Inflammatory macrophage (primary cell): ENCODE measurements around the gene SMIM13.

ENCODE experiments used
- DNase-seq, 2 donors: peaks; one replicate each; pipeline ENCODE4 v3.0.0-alpha.2; 2020 to 2022

SMIM13 gene

DNA sequence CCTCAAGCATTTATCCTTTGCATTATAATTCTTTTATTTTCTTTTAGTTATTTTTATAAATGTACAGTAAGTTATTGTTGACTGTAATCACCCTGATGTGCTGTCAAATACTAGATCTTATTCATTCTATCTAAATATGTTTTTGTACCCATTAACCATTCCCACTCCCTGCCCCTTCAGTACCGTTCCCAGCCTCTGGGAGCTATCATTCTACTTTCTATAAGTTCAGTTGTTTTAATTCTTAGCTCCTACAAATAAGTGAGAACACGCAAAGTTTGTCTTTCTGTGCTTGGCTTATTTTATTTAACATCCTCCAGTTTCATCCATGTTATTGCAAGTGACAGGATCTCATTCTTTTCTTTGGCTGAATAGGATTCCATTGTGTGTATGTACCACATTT, 30.3 kb downstream of the SMIM13 start:
- DNase-seq: no peak

DNA sequence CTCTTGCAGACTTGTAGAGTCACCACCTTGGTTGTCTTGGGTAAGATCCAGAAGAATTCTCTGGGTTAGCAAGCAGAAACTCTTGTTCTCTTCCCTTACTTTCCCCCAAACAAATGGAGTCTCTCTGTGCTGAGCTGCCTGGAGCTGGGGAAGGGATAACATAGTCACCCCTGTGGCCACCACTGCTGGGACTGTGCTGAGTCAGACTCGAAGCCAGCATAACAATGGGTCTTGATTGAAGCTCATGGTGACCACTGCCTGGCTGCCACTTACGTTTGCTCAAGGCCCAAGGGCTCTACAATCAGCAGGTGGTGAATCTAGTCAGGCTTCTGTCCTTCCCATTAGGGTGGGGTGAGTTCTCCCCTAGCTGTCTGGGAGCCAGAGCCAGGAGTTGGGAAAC, 33.2 kb downstream of the SMIM13 start:
- no peak for DNase-seq

DNA sequence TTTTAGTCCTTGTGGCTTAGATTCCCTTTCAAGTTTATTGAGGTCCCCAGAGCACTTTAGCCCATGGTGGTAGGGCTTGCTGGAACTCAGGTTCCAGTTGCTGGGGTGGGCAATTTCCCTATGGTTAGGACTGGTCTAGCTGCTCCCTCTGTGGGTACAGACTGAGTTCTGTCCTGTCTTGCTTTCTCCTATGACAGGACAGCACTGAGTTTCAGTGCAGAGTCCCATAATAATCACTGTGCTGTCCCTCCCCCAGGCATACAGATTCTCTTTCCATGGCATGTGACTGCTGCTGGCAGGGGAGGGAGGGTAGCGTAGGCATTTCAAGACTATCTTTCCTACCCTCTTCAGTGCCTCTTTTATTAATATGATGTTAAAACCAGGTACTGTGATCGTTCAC, 35.0 kb downstream of the SMIM13 start:
- no peak for DNase-seq

DNA sequence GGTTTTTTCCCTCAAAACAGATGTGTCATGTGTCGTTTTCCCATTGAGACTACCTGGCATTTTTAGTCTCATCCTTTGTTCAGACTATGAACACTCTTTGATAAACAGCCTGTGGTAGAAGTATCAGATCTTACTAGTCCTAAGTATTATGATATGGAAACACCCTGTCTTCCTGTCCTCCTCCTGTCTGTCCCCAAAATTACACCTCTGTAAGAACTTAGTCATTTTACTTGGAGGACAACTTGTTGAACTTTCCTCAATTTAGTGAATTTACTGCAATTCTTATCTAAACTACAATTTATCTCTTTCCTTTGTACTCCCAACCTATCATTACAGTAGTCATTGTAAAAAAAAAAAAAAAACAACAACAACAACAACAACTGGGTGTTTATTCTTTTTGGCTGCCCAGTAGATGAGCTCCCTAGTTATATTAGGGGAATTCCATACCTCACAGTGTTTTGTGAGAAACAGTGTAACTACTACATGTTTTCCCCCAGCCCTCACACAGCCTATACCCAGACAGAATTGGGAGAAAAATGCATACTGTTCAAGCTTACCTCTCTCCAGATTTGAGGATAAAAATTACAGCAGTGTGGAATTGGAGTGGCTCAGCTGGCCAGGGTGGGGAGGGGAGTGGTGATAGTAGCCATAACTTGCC, 36.4 kb downstream of the SMIM13 start:
- DNase-seq: no peak

DNA sequence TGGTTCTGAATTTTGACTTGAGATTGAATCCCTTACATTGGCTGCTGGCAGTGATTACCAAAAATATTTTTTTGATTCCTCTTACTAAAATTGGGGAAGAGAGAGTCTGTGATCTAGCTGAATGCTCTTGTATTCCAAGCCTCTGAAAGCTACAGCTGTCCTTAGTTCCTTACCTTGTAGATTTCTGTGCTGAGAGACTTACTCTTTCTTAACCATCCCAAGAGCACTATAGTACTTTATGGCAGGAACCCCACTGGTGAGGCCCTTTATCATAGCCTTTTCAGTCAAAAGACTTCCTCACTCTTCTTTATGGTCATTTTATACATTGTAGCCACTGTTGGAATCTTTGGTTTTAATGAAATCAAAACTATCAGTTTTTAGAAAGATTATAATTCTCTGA, 37.0 kb downstream of the SMIM13 start:
- DNase-seq: no peak

DNA sequence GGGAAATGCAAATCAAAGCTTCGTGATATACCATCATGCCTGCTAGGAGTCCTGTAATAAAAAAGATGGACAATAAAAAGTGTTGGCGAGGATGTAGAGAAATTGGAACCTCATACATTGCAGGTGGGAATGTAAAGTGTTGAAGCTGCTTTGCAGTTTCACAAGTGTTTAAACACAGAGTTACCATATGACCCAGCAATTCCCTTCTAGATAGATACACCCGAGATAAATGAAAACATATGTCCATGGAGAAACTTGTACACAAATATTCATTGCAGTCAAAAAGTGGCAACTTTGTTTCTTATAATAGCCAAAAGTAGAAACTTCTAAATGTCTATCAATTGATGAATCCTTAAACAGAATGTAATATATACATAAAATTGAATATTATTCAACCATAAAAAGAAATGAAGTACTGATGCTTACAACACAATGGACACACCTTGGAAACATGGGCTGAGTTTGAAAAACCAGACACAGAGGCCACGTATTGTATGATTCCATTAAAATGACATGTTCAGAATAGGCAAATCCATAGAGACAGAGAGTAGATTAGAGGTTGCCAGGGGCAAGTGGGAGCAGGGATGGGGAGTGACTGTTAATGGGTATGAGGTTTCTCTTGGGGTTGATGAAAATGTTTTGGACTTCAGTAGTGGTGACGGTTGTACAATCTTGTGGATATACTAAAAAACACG, 38.7 kb downstream of the SMIM13 start:
- DNase-seq: no peak

DNA sequence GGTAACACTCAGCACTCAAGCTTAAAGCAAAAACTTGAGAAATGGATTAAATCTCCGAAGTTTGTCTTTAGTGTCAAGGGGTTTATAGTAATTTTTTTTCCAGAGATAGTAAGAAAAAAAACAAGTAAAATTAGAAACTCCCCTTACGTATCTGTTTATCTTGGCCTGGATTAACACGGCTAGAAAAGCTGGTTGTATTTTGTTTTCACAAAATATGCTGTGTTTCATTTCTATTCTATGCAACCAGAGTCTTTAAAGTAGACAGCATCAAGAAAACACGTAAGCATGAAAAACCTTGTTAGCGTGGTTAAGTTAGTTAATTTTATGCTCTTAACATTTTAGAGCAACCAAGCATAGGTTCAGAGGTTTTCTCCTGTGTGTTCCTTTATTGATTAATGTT, 39.6 kb downstream of the SMIM13 start:
- no peak for DNase-seq

DNA sequence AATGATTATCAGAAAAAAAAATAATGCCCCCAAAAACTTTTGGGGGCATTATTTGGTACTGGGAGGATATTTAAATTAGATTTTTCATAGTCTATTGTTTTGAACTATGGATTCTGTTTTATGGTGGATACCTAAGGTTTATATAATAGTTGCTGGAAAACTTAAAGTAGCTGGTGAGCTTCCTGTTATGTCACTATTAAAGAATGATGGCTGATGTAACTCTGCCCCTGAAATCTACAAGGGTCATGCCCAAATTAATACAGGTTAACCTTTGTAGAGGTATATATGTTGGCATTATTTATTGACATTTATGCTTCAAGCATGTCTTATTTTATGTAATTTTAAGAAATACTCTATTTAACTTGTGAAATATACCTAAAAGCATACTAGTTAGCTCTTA, 43.2 kb downstream of the SMIM13 start:
- DNase-seq: no peak

DNA sequence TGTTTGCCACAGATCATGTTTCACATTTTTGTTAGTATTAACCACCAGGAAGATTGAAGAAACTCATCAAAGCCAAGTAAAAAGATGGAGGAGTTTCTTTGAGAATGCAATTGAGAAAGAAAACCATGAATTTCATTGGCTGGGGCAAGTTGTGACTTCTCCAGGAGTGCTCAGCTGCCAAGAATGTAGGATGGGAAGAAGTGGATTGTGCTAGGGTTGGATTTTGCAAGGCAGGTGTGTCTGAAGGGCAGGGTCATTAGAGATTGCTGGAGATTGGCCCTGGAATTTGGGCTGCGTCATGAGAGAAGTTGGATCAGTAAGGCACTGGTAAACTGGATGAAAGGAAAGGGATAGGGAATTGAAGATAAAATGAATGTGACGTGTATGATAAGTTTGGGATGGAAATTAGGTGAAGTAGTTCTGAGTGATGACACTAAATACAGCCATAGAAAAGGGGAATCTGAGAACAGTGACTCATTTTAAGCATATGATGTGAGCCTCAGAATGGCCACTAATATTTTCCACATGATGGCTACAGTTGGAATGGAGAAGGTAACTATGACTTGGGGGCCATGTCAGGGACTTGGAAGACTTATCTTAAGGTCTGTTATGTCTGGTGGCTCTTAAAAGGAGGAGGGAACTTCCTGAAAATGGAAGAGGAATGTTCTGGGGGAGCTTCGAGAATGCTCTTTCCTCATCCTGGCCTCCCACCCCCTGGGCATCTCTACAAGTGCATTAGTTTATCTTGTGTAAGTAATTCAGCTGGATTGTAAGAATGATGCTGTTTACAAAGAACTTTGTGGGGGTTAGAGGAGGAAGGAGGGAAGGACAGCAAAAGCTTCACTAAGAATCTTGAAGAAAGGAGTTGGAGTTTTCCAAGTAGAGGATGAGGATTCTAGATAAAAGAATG, 45.7 kb downstream of the SMIM13 start:
- DNase-seq: peak; percentile 61 to 84

DNA sequence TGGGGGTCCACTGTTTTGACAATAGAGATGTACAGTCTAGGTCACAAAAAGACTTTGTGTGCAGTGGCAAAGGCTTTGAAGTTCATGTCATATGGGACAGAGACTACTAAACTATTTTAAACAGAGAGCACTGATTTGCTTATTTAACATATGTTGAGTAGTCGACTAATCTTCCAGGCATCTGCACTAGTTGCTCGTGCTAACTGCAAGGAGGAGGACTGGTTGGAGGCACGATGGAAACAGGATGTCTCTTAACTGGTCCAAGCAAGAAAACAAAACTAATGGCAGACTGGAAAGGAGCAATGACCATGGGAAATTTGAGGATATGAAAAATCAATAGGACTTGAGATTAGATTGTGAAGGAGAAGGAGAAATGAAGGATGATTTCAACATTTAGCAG, 46.4 kb downstream of the SMIM13 start:
- DNase-seq: no peak

DNA sequence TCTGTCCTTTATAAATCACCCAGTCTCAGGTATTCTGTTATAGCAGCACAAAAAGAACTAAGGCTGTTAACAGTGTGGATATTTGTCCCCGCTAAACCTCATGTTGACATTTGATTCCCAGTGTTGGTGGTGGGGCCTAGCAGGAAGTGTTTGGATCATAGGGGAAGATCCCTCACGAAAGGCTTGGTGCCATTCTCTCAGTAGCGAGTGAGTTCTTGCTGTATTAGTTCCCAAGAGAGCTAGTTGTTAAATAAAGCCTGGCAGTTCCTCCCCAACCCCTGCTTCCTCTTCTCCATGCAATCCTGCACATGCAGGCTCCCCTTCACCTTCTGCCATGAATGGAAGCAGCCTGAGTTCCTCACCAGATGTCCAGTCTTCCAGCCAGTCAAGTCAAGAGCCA, 47.7 kb downstream of the SMIM13 start:
- DNase-seq: peak; percentile 51 to 58

DNA sequence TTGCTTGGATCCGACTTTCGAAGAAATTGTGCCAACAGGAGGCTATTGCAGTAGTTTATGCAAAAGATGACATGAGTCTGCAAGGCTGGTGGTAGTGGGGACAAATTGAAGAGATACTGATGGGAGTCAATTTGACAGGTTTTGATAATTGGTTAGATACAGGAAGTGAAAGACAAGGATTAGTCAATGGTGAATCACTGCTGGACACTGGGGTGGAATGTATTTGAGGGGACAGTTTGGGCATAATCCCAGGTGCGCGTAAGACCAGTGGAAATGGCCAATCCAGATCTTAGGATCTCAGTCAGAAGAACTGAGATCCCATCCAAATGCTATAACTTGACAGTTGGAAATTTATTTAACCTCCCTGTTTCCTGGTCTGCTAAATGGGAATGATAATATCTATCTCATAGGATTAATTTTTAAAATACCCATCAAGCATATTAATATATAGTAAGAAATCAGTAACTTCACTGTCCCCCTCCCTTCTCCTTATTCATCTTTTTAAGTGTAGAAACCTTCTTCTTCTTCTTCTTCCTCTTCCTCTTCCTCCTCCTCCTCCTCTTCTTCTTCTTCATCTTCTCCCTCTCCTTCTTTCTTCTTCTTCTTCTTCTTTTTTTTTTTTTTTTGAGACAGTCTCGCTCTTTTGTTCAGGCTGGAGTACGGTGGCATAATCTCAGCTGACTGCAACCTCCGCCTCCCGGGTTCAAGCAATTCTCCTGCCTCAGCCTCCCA, 48.8 kb downstream of the SMIM13 start:
- DNase-seq: no peak

DNA sequence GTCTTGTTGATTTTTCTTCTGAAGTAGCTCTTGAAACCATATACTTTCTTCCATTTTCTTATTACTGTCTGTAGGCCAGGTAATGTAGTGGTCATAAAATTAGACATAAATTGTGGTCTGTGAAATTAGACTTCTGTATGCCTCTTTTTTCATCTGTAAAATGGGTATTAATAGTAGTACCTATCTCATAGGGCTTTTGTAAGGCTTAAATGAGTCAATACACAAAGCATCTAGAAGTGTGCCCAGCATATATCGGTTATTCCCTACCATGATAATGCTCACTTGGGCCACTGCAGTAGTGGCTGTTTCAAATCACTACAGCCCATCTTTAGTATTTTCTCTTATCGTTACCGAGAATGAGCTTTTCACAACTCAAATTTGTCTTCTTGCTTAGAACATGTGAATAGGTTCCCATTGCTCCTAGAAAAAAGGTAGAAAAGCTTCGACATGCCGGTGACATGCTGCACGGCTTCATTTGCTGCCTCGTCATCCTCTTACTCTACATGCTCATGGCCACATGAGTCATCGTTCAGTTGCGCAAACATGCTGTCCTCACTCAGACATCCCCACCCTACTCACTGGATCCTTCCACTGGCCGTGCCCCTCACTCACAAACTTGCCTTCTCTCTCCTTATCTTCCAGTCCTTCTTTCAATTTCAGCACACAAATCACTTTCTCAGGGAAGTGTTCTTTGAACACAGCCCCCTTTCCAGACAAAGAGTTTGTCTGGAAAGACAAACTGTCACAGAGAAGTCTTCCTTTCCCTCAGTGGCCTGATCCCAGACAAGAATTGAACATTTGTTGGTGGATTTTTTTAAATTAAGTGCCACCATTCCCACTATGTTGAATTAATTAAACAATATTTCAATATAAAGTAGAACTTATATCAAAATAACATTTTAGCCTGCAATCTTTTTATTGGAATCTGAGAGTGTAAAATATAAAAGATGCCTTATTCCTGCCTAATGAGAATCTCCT, 50.0 kb downstream of the SMIM13 start:
- peak; percentile 88 to 94 for DNase-seq

DNA sequence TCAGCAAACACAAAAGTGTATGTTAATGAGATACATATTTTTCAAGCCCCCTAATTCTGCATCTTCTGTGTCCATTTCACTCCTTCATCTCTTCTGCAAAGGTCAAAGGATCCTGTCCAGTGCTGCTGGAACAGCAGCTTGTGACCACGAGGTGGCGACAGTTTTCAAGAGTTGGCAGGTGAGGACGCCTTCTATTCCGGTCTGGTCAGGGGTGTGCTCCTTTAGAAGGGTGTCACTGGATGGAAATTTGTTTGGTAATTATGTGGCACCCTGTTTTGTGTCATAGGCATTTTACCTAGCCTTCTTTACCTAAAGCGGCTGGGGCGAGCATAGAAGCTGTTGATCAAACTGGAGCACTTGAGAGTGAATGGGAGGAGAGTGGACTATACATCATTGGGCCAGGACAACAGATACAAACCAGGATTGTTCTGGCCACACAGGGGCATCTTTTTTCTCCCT, 50.8 kb downstream of the SMIM13 start:
- peak; percentile 70 to 81 for DNase-seq

DNA sequence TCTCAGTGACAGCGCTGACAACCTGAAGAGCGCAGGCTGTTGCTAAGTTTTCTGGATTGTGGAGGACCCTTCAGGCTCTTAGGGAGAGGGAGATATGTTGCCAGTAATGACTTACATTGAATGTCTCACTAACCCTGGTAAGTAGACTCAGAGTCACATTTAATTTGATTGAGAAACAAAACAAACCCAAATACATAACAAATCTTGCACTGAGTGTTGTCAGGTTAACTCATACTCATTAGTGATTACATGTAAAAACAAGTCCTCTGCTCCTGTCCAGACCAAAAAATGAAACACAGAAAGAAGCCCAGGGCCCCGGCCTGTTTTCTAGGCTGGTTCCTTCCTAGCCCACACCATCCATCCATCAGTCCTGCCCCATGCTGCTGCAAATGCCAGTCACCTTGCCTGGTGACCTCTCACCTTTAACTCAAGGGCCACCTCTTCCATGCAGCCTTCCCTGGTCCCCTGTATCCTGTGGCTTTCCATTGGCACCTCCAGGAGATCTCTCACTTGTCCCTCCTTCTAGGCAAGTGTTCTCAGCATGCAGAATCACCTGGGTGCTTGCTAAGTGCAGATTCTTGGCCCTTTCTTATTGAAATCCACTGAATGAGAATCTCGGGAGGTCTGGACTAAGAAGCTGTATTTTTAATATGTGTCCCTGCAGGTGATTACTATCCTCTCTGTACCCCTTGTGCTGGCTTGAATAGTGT, 52.6 kb downstream of the SMIM13 start:
- no peak for DNase-seq

DNA sequence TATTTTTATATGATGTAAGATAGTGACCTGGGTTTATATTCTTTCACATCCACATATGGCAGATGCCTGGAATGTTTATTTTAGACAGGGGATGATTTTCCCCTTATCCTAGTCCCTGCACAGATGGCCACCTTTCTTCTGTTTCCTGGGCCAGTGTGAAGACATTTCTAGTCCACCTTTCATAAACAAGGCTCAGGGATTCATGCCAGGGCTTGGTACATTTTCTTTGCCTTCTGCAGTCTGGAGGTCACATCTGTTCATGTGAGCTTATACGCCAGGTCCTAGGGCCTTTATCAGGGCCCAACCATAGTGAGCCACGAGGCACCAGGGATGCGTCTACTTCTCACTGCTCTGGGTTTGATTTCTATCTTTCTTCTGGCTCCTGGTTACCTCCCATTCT, 55.9 kb downstream of the SMIM13 start:
- DNase-seq: no peak

DNA sequence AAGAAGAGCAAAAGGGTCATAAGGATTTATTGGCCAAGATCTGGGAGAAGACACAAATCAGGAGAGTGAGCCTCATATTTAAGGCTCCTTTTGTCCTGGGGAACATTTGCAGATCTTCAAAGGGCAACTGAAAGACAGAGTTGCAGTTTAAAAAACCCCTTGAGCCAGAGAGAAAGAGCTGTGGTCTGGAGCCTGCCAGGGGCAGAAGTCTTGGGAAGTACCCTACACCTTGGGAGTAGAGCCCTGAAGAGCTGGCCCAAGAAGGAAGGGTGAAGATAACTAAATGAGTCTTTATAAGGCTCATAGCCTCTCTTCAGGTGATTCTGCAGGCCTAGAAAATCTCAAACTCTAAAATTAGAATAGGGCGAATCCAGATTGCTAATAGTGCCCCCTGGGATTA, 57.9 kb downstream of the SMIM13 start:
- DNase-seq: no peak

DNA sequence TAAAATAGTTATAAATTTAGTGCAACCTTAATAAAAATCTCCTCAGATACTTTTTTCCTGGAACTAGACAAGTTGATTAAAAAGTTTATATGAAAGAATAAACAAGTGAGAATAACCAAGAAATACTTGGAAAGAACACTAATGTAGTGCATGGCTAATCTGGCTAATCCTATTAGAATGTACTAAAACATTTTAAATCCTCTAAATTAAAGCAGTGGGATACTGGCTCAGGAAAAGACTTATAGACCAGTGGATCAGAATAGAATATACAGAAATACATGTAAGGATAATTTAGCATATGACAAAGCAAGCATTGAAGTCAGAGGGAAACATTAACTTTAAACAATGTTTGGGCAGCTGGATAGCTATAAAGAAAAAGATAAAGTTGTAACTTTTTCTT, 58.9 kb downstream of the SMIM13 start:
- DNase-seq: no peak

DNA sequence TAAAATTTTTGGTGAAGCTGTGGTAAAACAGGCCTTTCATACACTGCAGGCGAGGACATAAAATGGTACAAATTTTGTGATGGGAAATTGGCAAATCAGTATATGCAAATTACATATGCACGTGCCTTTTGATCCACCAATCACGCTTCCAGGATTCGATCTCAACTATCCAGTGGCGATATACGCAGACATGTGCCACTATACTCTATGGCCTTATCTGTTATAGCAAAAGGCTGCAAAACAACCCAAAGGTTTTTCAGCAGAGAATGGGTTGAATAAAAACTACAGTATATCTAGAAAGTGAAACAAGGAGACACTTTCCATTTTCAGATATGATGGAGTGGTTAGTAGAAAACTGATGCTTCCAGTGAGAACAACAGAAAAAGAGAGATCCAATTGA, 59.8 kb downstream of the SMIM13 start:
- no peak for DNase-seq

DNA sequence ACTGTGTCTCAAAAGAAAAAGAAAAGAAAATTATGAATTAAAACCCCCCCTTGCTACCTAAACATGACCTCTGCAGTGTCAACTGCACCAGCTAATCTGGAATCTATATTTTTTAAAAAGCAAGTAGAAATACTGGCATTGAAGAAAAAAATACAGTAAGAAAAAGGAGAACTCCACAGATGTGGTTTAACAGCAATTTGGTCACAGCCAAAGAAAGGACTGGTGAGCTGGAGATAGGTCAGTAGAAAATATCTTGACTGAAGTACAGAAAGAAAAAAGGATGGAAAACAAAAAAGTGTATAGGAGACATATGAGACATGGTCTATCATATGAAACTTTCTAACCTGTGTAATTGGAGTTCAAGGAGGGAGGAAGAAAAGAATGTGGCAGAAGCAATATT, 62.0 kb downstream of the SMIM13 start:
- DNase-seq: no peak

DNA sequence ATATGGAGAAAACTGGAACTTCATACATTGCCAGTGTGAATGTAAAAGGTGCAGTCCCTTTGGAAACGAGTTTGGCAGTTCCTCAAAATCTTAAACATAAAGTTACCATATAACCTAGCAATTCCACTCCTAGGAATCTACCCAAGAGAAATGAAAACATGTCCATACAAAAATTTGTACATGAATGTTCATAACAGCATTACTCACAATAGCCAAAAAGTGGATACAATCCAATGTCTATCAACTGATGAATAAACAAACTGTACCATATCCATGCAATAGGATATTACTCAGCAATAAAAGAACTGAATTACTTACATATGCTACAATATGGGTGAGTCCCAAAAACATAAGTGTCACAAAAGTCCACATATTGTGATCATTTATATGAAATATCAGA, 66.6 kb downstream of the SMIM13 start:
- DNase-seq: no peak
